ENCODE measurements around the gene METAP1. TPM values are rescaled to one million over a fixed set of nuclear protein-coding genes. Genes with fewer than 3 reads are reported as not detected.
A peak's percentile ranks its signal among the peaks of the same experiment; 100 is the strongest.
"Not testable (repeated sequence)": the region's sequence is repeated elsewhere in the genome, so short reads cannot be mapped to it uniquely, and the experiment has no call there.

The METAP1 gene
- total RNA-seq, 3 donors from 2014 or later, result 53.7 to 70.1 (median 55.0) TPM

DNA sequence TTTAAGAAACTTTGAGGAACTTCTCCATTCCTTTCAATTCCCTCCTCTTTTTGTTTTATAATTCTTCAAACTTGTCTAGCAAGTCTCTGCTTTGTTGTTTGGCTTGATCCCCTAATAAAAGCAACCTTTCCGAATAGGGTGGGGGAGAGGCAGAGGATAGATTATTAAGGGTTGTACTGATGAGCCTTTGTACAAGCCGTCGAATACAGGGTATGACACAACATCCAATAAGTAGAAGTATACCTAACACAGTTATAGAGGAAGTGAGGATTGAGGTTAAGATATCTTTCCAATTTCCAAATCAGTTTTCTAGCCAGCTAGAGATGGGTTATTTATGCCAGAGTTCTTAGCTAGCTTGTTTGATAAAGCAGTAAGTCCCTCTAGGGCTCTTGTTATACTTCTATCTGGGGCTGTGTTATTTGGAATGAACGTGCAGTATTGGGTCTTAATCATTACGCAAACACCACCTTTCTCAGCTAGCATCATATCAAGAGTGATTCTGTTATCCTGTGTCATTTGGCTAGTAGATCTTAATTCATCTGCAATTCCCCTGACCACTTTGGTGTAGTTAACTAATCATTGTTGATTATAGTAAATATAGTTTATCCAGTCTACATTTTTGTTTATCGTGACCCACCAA lies 18.5 kb downstream of the METAP1 start:
- intact Hi-C loops (cut with DNase I, micrococcal nuclease), result no loop called here
- ATAC-seq, result no peak

GRCh38 chr4:99021386-99021785 lies 25.9 kb downstream of the METAP1 start:
- TF ChIP-seq CTCF (IDR thresholded peaks at IDR 0.05), result no peak
- DNase-seq (no peak), ATAC-seq (no peak)
- H3K9me3 ChIP-seq, result peaks cover 14% of the 10 kb centered on the region
- intact Hi-C loops (cut with DNase I, micrococcal nuclease), result no loop called here
- H3K36me3 ChIP-seq (ENCODE audit: low read depth), result no peaks in the 10 kb centered on the region
- H3K4me1 ChIP-seq (ENCODE audit: low read depth), result peaks cover 25% of the 10 kb centered on the region
- no peak overlapping the region for H3K4me3 ChIP-seq

More for the DNA sequence above, 18.5 kb downstream of the METAP1 start:
- Histone ChIP-seq H3K4me3 (no peak overlapping the region), H3K4me1 (ENCODE audit: low read depth) (no peaks in the 10 kb centered on the region), H3K36me3 (ENCODE audit: low read depth) (no peaks in the 10 kb centered on the region), H3K9me3 (no peaks in the 10 kb centered on the region)
- TF ChIP-seq CTCF (IDR thresholded peaks at IDR 0.05), result no peak
- no peak for DNase-seq

- Histone ChIP-seq H3K9me3 (peaks cover 14% of the 10 kb centered on the region), H3K36me3 (ENCODE audit: low read depth) (no peaks in the 10 kb centered on the region), H3K4me1 (ENCODE audit: low read depth) (peaks cover 26% of the 10 kb centered on the region), H3K4me3 (no peak overlapping the region)
- DNase-seq (no peak), ATAC-seq (peak; percentile 8)
- no peak for TF ChIP-seq CTCF (IDR thresholded peaks at IDR 0.05)
- intact Hi-C loops (cut with DNase I, micrococcal nuclease), result no loop called here
Measured at GRCh38 chr4:99022566-99022965, 27.0 kb downstream of the METAP1 start.

- H3K36me3 ChIP-seq (ENCODE audit: low read depth); H3K4me3 ChIP-seq; intact Hi-C loops (cut with DNase I, micrococcal nuclease): not testable (repeated sequence)
- Histone ChIP-seq H3K4me1 (ENCODE audit: low read depth) (peaks cover 38% of the 10 kb centered on the region), H3K9me3 (peaks cover 14% of the 10 kb centered on the region)
- DNase-seq, result peak; percentile 77 to 89 (median 80)
- peak; percentile 61 for ATAC-seq
Measured at GRCh38 chr4:99023800-99024251, 28.3 kb downstream of the METAP1 start.

DNA sequence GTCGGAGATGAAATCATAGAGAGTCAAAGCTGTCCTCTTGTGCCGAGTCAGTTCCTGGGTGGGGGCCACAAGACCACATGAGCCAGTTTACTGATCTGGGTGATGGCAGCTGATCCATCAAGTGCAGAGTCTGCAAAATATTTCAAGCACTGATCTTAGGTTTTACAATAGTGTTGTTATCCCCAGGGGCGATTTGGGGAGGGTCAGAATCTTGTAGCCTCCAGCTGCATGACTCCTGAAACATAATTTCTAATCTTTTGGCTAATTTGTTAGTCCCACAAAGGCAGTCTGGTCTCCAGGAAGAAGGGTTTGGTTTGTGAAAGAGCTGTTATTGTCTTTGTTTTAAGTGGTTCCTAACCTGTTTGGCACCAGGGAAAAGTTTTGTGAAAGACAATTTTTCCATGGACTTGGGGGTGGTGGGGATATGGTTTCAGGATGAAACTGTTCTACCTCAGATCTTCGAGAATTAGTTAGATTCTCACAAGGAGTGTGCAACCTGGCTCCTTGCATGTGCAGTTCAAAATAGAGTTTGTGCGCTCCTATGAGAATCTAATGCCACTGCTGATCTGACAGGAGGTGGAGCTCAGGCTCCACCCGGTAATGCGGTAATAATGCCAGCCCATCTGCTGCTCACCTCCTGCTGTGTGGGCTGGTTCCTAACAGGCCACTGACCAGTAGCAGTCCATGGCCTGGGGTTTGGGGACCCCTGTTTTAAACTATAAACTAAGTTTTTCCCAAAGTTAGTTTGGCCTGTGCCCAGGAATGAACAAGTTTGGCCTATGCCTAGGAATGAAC lies 29.2 kb downstream of the METAP1 start:
- H3K4me3 ChIP-seq, result no peak overlapping the region
- TF ChIP-seq CTCF (IDR thresholded peaks at IDR 0.05), result no peak
- DNase-seq (peak in 2 of 3 donors; percentile 57 to 64), ATAC-seq (peak; percentile 91)
- peaks cover 40% of the 10 kb centered on the region for H3K4me1 ChIP-seq (ENCODE audit: low read depth)
- no peaks in the 10 kb centered on the region for H3K36me3 ChIP-seq (ENCODE audit: low read depth)
- intact Hi-C loops (cut with DNase I, micrococcal nuclease), result no loop called here
- peaks cover 14% of the 10 kb centered on the region for H3K9me3 ChIP-seq

DNA sequence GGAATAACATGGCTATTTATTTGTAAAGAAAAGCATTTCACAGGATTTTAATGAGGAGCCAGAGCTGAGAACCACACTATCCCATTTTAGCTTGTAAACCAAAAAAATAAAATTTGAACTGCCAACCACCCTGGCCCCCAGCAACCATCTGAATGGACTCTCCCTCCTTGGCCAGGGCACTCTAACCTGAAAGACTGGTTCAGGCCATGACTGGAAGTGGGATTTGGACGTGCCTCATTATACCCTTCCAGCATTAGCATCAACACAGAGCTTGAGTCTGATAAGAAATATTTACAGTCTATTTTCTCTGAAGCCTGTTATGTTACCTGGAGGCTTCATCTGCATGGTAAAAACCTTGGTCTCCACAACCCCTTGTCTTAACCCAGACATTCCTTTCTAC lies 30.0 kb downstream of the METAP1 start:
- no peak for DNase-seq
- intact Hi-C loops (cut with DNase I, micrococcal nuclease), result no loop called here
- Histone ChIP-seq H3K4me3 (no peak overlapping the region), H3K4me1 (ENCODE audit: low read depth) (peaks cover 40% of the 10 kb centered on the region), H3K9me3 (peaks cover 14% of the 10 kb centered on the region), H3K36me3 (ENCODE audit: low read depth) (no peaks in the 10 kb centered on the region)
- no peak for ATAC-seq
- TF ChIP-seq CTCF (IDR thresholded peaks at IDR 0.05), result no peak

Measured in mucosa of descending colon (tissue), 3 donors.